HepG2 (cell line): ENCODE measurements around the gene FUOM. TPM values are rescaled to one million over a fixed set of nuclear protein-coding genes. Genes with fewer than 3 reads are reported as not detected.

Source experiments
- AKAP8 ChIP-seq: sonication (generic); formaldehyde crosslinking; IDR thresholded peaks from 2 replicates; pipeline ENCODE4 v1.5.1; 2020; ENCODE audit warnings: mild to moderate bottlenecking, missing genetic modification reagents
- E2F1 ChIP-seq: sonication (generic); formaldehyde crosslinking; IDR thresholded peaks from 2 replicates; pipeline ENCODE4 v1.5.0; 2020; ENCODE audit warnings: missing genetic modification reagents
- GFI1 ChIP-seq: sonication (generic); formaldehyde crosslinking; IDR thresholded peaks from 2 replicates; pipeline ENCODE4 v1.5.0; 2020; ENCODE audit warnings: missing genetic modification reagents, mild to moderate bottlenecking, borderline replicate concordance
- MAFK ChIP-seq, 2 experiments: IDR thresholded peaks in 1 of 2; conservative IDR thresholded peaks in 1 of 2; 2 replicates each; pipeline ENCODE4 v1.6.1; 2011; ENCODE audit warnings: improper control_type of control experiment in 2 of 2, low read length in 2 of 2
- MLXIP ChIP-seq: sonication (generic); formaldehyde crosslinking; IDR thresholded peaks from 2 replicates; pipeline ENCODE4 v1.9.0; 2021; ENCODE audit warnings: missing genetic modification reagents, borderline replicate concordance
- NCOA5 ChIP-seq: sonication (generic); formaldehyde crosslinking; IDR thresholded peaks from 2 replicates; pipeline ENCODE4 v1.4.0; 2020; ENCODE audit warnings: missing genetic modification reagents
- NFKB2 ChIP-seq: sonication (generic); formaldehyde crosslinking; IDR thresholded peaks from 2 replicates; pipeline ENCODE4 v1.4.0; 2020; ENCODE audit warnings: missing genetic modification reagents, borderline replicate concordance
- NONO ChIP-seq, 2 experiments: fragments of 450-650 bp in 1 of 2; sonication (generic) in 1 of 2; formaldehyde crosslinking in 1 of 2; IDR thresholded peaks in 1 of 2; conservative IDR thresholded peaks in 1 of 2; 2 replicates each; pipeline versions ENCODE4 v1.6.1 to v1.8.0; 2017 to 2022; ENCODE audit warnings: mild to moderate bottlenecking in 1 of 2, missing genetic modification reagents in 1 of 2, moderate library complexity in 1 of 2
- PCBP1 ChIP-seq: fragments of 200-400 bp; formaldehyde crosslinking; IDR thresholded peaks from 2 replicates; pipeline ENCODE4 v1.6.1; 2017; ENCODE audit warnings: mild to moderate bottlenecking, low read depth, low read length, borderline replicate concordance
- PLSCR1 ChIP-seq: sonication (generic); formaldehyde crosslinking; IDR thresholded peaks from 2 replicates; pipeline ENCODE4 v1.5.0; 2020; ENCODE audit warnings: missing genetic modification reagents, mild to moderate bottlenecking, borderline replicate concordance
- POLR2AphosphoS2 ChIP-seq: IDR thresholded peaks from 2 replicates; pipeline ENCODE4 v1.6.1; 2011; ENCODE audit warnings: low read depth, low read length, improper control_type of control experiment
- RBM22 ChIP-seq: fragments of 200-400 bp; formaldehyde crosslinking; optimal IDR thresholded peaks from 2 replicates; pipeline ENCODE3; 2017; ENCODE audit warnings: mild to moderate bottlenecking, low read length, moderate library complexity
- TBP ChIP-seq: sonication (generic); formaldehyde crosslinking; IDR thresholded peaks from 2 replicates; pipeline ENCODE4 v1.5.0; 2020; ENCODE audit warnings: missing genetic modification reagents
- TSC22D2 ChIP-seq: sonication (generic); formaldehyde crosslinking; IDR thresholded peaks from 2 replicates; pipeline ENCODE4 v1.5.1; 2020; ENCODE audit warnings: missing genetic modification reagents, mild to moderate bottlenecking, borderline replicate concordance
- ZBTB44 ChIP-seq: sonication (generic); formaldehyde crosslinking; IDR thresholded peaks from 2 replicates; pipeline ENCODE4 v1.4.0; 2020; ENCODE audit warnings: missing genetic modification reagents
- ZFP1 ChIP-seq: IDR thresholded peaks from 2 replicates; pipeline ENCODE4 v1.6.1; 2016
- ZNF20 ChIP-seq: sonication (generic); formaldehyde crosslinking; IDR thresholded peaks from 2 replicates; pipeline ENCODE4 v1.4.0; 2020; ENCODE audit warnings: mild to moderate bottlenecking, moderate library complexity, missing genetic modification reagents
- ZNF274 ChIP-seq: sonication (generic); formaldehyde crosslinking; IDR thresholded peaks from 2 replicates; pipeline ENCODE4 v1.5.1; 2020; ENCODE audit warnings: mild to moderate bottlenecking, missing genetic modification reagents
- ZNF569 ChIP-seq: sonication (generic); formaldehyde crosslinking; IDR thresholded peaks from 2 replicates; pipeline ENCODE4 v1.5.0; 2020; ENCODE audit warnings: mild to moderate bottlenecking, missing genetic modification reagents, moderate library complexity, borderline replicate concordance
- ZNF598 ChIP-seq: sonication (generic); formaldehyde crosslinking; IDR thresholded peaks from 2 replicates; pipeline ENCODE4 v1.5.1; 2020; ENCODE audit warnings: mild to moderate bottlenecking, missing genetic modification reagents, borderline replicate concordance
- ZNF607 ChIP-seq: sonication (generic); formaldehyde crosslinking; IDR thresholded peaks from 2 replicates; pipeline ENCODE4 v1.5.1; 2020; ENCODE audit warnings: missing genetic modification reagents, mild to moderate bottlenecking, borderline replicate concordance
- polyA plus RNA-seq, 8 experiments: library from polyadenylated mRNA; depleted of rRNA in 3 of 8; stranded (reverse) in 7 of 8; unstranded in 1 of 8; fragments of >200 nt; fragmentation: Illumina TruSeq in 4 of 8; extraction: Trizol in 4 of 8; gene quantifications; 2 replicates each; pipeline versions ENCODE4 v1.2.1 to v1.2.3, GENCODE V29; 2011 to 2016; ENCODE audit warnings: low read depth in 4 of 8, missing spikeins in 1 of 8, mixed read lengths in 1 of 8; ENCODE audit not compliant: insufficient read depth in 1 of 8
- total RNA-seq, 5 experiments: library from RNA; depleted of rRNA; stranded (reverse); fragments of >200 nt; fragmentation: Illumina TruSeq; extraction: Trizol; gene quantifications; 2 replicates each; pipeline ENCODE4 v1.2.3, GENCODE V29; 2016; ENCODE audit warnings: low read depth in 1 of 5

The FUOM gene
- total and polyA plus RNA-seq, 2 of the 13 experiments (the other 11 are each of a cell fraction or from before 2014, with no cell fraction given), result 27.5 to 60.4 TPM

GRCh38 chr10:133378251-133379096 is 20.7 kb upstream of the FUOM start (continued):
- TF ChIP-seq ZNF274, result no peak
- TF ChIP-seq ZBTB44 (CRISPR knock-in tag), result no peak
- TF ChIP-seq AKAP8 (CRISPR knock-in tag), result peak; percentile 68; the same call in 1 of the 2 replicates
- TF ChIP-seq TBP (CRISPR knock-in tag), result no peak
- TF ChIP-seq MAFK (conservative IDR thresholded peaks at IDR 0.05 in 1 of 2, IDR thresholded peaks at IDR 0.05 in 1 of 2; ENCODE audit: low read length in 2 of 2), result no peak
- peak; percentile 76; the same call in 1 of the 2 replicates for TF ChIP-seq ZNF598
- no peak for TF ChIP-seq MLXIP (CRISPR knock-in tag)
- no peak for TF ChIP-seq ZNF569 (CRISPR knock-in tag)
- TF ChIP-seq ZNF20 (CRISPR knock-in tag), result no peak
- no peak; the same call in 1 of the 2 replicates for TF ChIP-seq POLR2AphosphoS2
- peak; percentile 31; the same call in 1 of the 2 replicates for TF ChIP-seq E2F1 (CRISPR knock-in tag)
- no peak for TF ChIP-seq NCOA5 (CRISPR knock-in tag)
- no peak for TF ChIP-seq PLSCR1 (CRISPR knock-in tag)
- no peak for TF ChIP-seq PCBP1
- TF ChIP-seq GFI1 (CRISPR knock-in tag), result peak; percentile 53; the same call in 1 of the 2 replicates
- no peak for TF ChIP-seq NONO (IDR thresholded peaks at IDR 0.05)
- TF ChIP-seq NONO (CRISPR knock-in tag; conservative IDR thresholded peaks at IDR 0.05), result peak; percentile 72; the same call in 1 of the 2 replicates
- TF ChIP-seq ZNF607 (CRISPR knock-in tag), result no peak
- TF ChIP-seq NFKB2 (CRISPR knock-in tag), result no peak
- TF ChIP-seq TSC22D2 (CRISPR knock-in tag), result no peak
- no peak for TF ChIP-seq RBM22
- TF ChIP-seq ZFP1 (CRISPR knock-in tag), result no peak
